Trophoblast cell (in vitro differentiated cells and primary cell): ENCODE data around the gene RTKN.

Source experiments
- DNase-seq, 2 donors: peaks; one replicate each; pipeline ENCODE4 v3.0.0-alpha.2; 2016
- H2AFZ ChIP-seq: 2 replicates; pipeline ENCODE4 v1.6.1; 2013; ENCODE audit warnings: low read length, moderate library complexity, mild to moderate bottlenecking; ENCODE audit not compliant: insufficient read depth, poor library complexity
- H2AK5ac ChIP-seq: 2 replicates; pipeline ENCODE4 v1.6.1; 2013; ENCODE audit warnings: mild to moderate bottlenecking, low read length
- H2BK120ac ChIP-seq: 2 replicates; pipeline ENCODE4 v1.6.1; 2013; ENCODE audit warnings: low read length, mild to moderate bottlenecking, moderate library complexity; ENCODE audit not compliant: insufficient read depth, poor library complexity
- H2BK12ac ChIP-seq: 2 replicates; pipeline ENCODE4 v1.6.1; 2013; ENCODE audit warnings: mild to moderate bottlenecking, low read length, moderate library complexity
- H2BK5ac ChIP-seq: 2 replicates; pipeline ENCODE4 v1.6.1; 2013; ENCODE audit warnings: low read length, low read depth, moderate library complexity, mild to moderate bottlenecking; ENCODE audit not compliant: poor library complexity
- H3K14ac ChIP-seq: 2 replicates; pipeline ENCODE4 v1.6.1; 2013; ENCODE audit warnings: mild to moderate bottlenecking, low read length
- H3K18ac ChIP-seq: 2 replicates; pipeline ENCODE4 v1.6.1; 2013; ENCODE audit warnings: mild to moderate bottlenecking, low read length
- H3K23ac ChIP-seq: 2 replicates; pipeline ENCODE4 v1.6.1; 2013; ENCODE audit warnings: low read length
- H3K27ac ChIP-seq: 2 replicates; pipeline ENCODE4 v1.5.1; 2013; ENCODE audit warnings: low read depth, mild to moderate bottlenecking, inconsistent platforms, low read length, moderate library complexity
- H3K27me3 ChIP-seq: 2 replicates; pipeline ENCODE4 v1.6.1; 2013; ENCODE audit warnings: inconsistent platforms, mild to moderate bottlenecking, low read length, moderate library complexity; ENCODE audit not compliant: insufficient read depth
- H3K36me3 ChIP-seq, 2 experiments: 1 replicate in 1 of 2; 2 replicates in 1 of 2; pipeline ENCODE4 v1.6.1; 2013; ENCODE audit warnings: low read length in 2 of 2, mild to moderate bottlenecking in 2 of 2, moderate library complexity in 1 of 2; ENCODE audit not compliant: insufficient read depth in 2 of 2, control insufficient read depth in 1 of 2
- H3K4ac ChIP-seq: 2 replicates; pipeline ENCODE4 v1.6.1; 2013; ENCODE audit warnings: low read depth, mild to moderate bottlenecking, low read length, moderate library complexity
- H3K4me1 ChIP-seq, 2 experiments: 1 replicate in 1 of 2; 2 replicates in 1 of 2; pipeline ENCODE4 v1.6.1; 2013; ENCODE audit warnings: low read length in 2 of 2, mild to moderate bottlenecking in 2 of 2, moderate library complexity in 1 of 2; ENCODE audit not compliant: insufficient read depth in 2 of 2, control insufficient read depth in 1 of 2
- H3K4me2 ChIP-seq: 2 replicates; pipeline ENCODE4 v1.6.1; 2013; ENCODE audit warnings: inconsistent platforms, mild to moderate bottlenecking, low read length, moderate library complexity
- H3K4me3 ChIP-seq: 2 replicates; pipeline ENCODE4 v1.5.1; 2013; ENCODE audit warnings: mild to moderate bottlenecking, low read depth, low read length, inconsistent platforms
- H3K79me1 ChIP-seq: one replicate; pipeline ENCODE4 v1.6.1; 2013; ENCODE audit warnings: low read length
- H3K79me2 ChIP-seq: 2 replicates; pipeline ENCODE4 v1.6.1; 2013; ENCODE audit warnings: low read length, mild to moderate bottlenecking; ENCODE audit not compliant: control insufficient read depth, insufficient read depth, poor library complexity
- H3K9ac ChIP-seq: 2 replicates; pipeline ENCODE4 v1.6.1; 2013; ENCODE audit warnings: mild to moderate bottlenecking, low read length
- H3K9me3 ChIP-seq: 2 replicates; pipeline ENCODE4 v1.6.1; 2013; ENCODE audit warnings: low read depth, mild to moderate bottlenecking, control low read depth, inconsistent platforms, low read length; ENCODE audit not compliant: insufficient read depth
- H4K12ac ChIP-seq: 2 replicates; pipeline ENCODE4 v1.6.1; 2013; ENCODE audit warnings: low read depth, mild to moderate bottlenecking, low read length, moderate library complexity
- H4K8ac ChIP-seq: 2 replicates; pipeline ENCODE4 v1.6.1; 2013; ENCODE audit warnings: low read depth, mild to moderate bottlenecking, low read length, moderate library complexity
- H4K91ac ChIP-seq: one replicate; pipeline ENCODE4 v1.6.1; 2013; ENCODE audit warnings: low read depth, mild to moderate bottlenecking, low read length, moderate library complexity
- WGBS: extraction: QIAGEN DNeasy Blood & Tissue Kit; methylation state at CpG from one replicate; pipeline ENCODE4 v1.1.7; 2013; ENCODE audit warnings: missing lambda C conversion rate; ENCODE audit not compliant: insufficient read length, insufficient coverage; ENCODE audit errors: extremely low coverage; 5-methylcytosine and 5-hydroxymethylcytosine counted together

RTKN gene

GRCh38 chr2:74414441-74414840, 27.3 kb downstream of the RTKN start:
- WGBS = no CpG with 5 or more reads among the region's 19 CpGs
- H3K9ac ChIP-seq = no peak overlapping the region
- peaks cover 2% of the 10 kb centered on the region for H3K79me1 ChIP-seq
- no peak overlapping the region for H4K12ac ChIP-seq
- no peak for DNase-seq
- no peak overlapping the region for H3K4me2 ChIP-seq
- H3K4me3 ChIP-seq = no peak overlapping the region
- no peak overlapping the region for H4K91ac ChIP-seq
- H3K23ac ChIP-seq = no peak overlapping the region
- peaks cover 4% of the 10 kb centered on the region for H3K9me3 ChIP-seq
- no peak overlapping the region for H2BK120ac ChIP-seq
- H2BK5ac ChIP-seq = no peak overlapping the region
- no peaks in the 10 kb centered on the region for H3K79me2 ChIP-seq
- no peak overlapping the region for H3K27ac ChIP-seq
- no peaks in the 10 kb centered on the region for H3K36me3 ChIP-seq
- peaks cover 5% of the 10 kb centered on the region in 2 experiments for H3K4me1 ChIP-seq
- no peak overlapping the region for H3K4ac ChIP-seq
- no peak overlapping the region for H2AFZ ChIP-seq
- H2AK5ac ChIP-seq = no peak overlapping the region
- H3K14ac ChIP-seq = no peak overlapping the region
- H3K27me3 ChIP-seq = no peaks in the 10 kb centered on the region
- no peak overlapping the region for H3K18ac ChIP-seq
- H4K8ac ChIP-seq = no peak overlapping the region
- H2BK12ac ChIP-seq = no peak overlapping the region

DNA sequence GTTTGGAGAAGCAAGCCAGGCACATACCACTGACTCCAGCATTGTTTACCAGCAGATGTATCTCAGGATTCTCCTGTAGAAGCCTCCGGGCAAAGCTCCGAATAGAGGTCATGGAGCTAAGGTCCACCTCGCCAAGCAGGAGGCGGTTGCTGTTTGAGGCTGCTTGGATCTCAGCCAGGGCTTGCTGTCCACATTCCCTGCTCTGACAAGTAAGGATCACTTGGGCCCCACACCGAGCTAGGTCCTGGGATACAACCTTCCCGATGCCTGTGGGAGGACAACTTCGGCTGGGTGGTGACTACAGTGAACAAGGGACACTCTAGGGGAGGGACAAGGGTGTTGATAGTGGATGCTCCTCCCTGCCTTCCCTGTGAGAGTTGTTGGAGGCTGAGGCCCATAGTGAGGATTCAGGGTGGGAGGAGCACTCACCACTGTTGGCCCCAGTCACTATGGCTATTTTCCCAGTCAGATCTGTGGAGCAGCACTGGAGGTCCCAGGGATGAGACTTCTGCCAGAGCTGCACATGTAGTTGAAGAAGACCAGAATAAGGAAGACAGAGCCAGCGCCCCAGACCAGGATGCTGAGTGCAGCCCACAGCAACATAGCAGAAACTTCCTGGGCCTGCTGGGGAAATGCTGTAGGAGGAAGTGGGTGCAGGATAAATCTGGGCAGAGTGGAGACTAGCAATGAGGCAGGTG, 28.6 kb downstream of the RTKN start:
- H4K8ac ChIP-seq = no peak overlapping the region
- H3K4me3 ChIP-seq = no peak overlapping the region
- no peak overlapping the region for H3K23ac ChIP-seq
- no peak overlapping the region for H4K12ac ChIP-seq
- peak; percentile 51 to 68 for DNase-seq
- no peak overlapping the region for H2AK5ac ChIP-seq
- no peak overlapping the region for H2BK5ac ChIP-seq
- no peak overlapping the region for H2BK12ac ChIP-seq
- H3K27me3 ChIP-seq = no peaks in the 10 kb centered on the region
- no peak overlapping the region for H3K4me2 ChIP-seq
- no CpG with 5 or more reads among the region's 8 CpGs for WGBS
- no peak overlapping the region for H3K4ac ChIP-seq
- H2BK120ac ChIP-seq = no peak overlapping the region
- no peak overlapping the region for H4K91ac ChIP-seq
- no peak overlapping the region for H3K27ac ChIP-seq
- no peaks in the 10 kb centered on the region for H3K36me3 ChIP-seq
- H3K9ac ChIP-seq = no peak overlapping the region
- no peak overlapping the region for H2AFZ ChIP-seq
- H3K79me1 ChIP-seq = peaks cover 2% of the 10 kb centered on the region
- H3K9me3 ChIP-seq = peaks cover 4% of the 10 kb centered on the region
- no peak overlapping the region for H3K14ac ChIP-seq
- H3K79me2 ChIP-seq = no peaks in the 10 kb centered on the region
- no peak overlapping the region for H3K18ac ChIP-seq
- H3K4me1 ChIP-seq = peaks cover 5% of the 10 kb centered on the region in 2 experiments

- Histone ChIP-seq H3K27me3 (no peaks in the 10 kb centered on the region), H4K91ac (no peak overlapping the region), H3K23ac (no peak overlapping the region), H3K9me3 (no peaks in the 10 kb centered on the region), H4K12ac (no peak overlapping the region), H3K79me2 (no peaks in the 10 kb centered on the region), H3K4me3 (no peak overlapping the region), H3K36me3 (no peaks in the 10 kb centered on the region), H3K4ac (no peak overlapping the region), H3K9ac (no peak overlapping the region), H3K4me1 (peaks cover 5 to 8% of the 10 kb centered on the region in 2 experiments), H2AK5ac (no peak overlapping the region), H3K4me2 (no peak overlapping the region), H3K14ac (no peak overlapping the region), H2BK12ac (no peak overlapping the region), H3K79me1 (peaks cover 2% of the 10 kb centered on the region), H3K18ac (no peak overlapping the region), H4K8ac (no peak overlapping the region), H2AFZ (no peak overlapping the region), H2BK120ac (no peak overlapping the region), H2BK5ac (no peak overlapping the region), H3K27ac (no peak overlapping the region)
- no peak for DNase-seq
- no CpG with 5 or more reads among the region's 5 CpGs for WGBS
Observed at GRCh38 chr2:74407682-74408081, 34.1 kb downstream of the RTKN start.

DNA sequence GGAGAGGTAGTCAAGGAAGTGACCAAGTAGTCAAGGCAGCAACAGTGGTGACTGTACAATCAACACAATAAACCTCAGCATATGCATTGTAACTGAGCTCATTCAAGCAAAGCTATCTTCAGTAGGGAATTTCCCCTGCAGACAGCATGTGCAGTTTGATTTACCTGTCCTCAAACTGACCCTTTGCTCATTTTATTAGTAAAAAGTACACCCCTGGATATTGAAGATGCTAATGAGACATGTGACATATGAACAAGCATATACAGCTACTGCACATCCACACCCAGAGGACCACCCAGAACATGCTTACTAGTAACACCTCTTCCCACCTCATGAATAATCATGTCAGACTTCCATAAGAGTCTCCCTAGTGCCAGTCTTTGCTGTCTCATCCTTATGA, 35.7 kb downstream of the RTKN start:
- Histone ChIP-seq H3K36me3 (no peaks in the 10 kb centered on the region), H3K4me2 (no peak overlapping the region), H3K4me1 (peaks cover 5 to 8% of the 10 kb centered on the region in 2 experiments), H3K79me2 (no peaks in the 10 kb centered on the region), H2AFZ (no peak overlapping the region), H3K18ac (no peak overlapping the region), H2BK120ac (no peak overlapping the region), H3K9ac (no peak overlapping the region), H3K4me3 (no peak overlapping the region), H3K23ac (no peak overlapping the region), H3K9me3 (no peaks in the 10 kb centered on the region), H3K4ac (no peak overlapping the region), H4K12ac (no peak overlapping the region), H4K8ac (no peak overlapping the region), H2AK5ac (no peak overlapping the region), H3K27ac (no peak overlapping the region), H4K91ac (no peak overlapping the region), H3K27me3 (no peaks in the 10 kb centered on the region), H3K79me1 (no peaks in the 10 kb centered on the region), H2BK5ac (no peak overlapping the region), H3K14ac (no peak overlapping the region), H2BK12ac (no peak overlapping the region)
- DNase-seq = no peak
